Transverse colon (tissue), 4 donors: Measurements from ENCODE around the gene HUNK. TPM values are rescaled to one million over a fixed set of nuclear protein-coding genes. Genes with fewer than 3 reads are reported as not detected.
"Not testable (repeated sequence)": the region's sequence is repeated elsewhere in the genome, so short reads cannot be mapped to it uniquely, and the experiment has no call there.

Source experiments
- DNase-seq: peaks from one replicate; pipeline ENCODE4 v3.0.0-alpha.2; 2019
- H3K27ac ChIP-seq, 4 donors: fragments of 200-600 bp; sonication (generic); 2 replicates each; pipeline ENCODE4 v1.5.1; 2016 to 2018; ENCODE audit warnings: inconsistent platforms in 4 of 4
- H3K27me3 ChIP-seq: fragments of 200-600 bp; sonication (generic); 2 replicates; pipeline ENCODE4 v1.5.1; 2017; ENCODE audit warnings: inconsistent platforms
- H3K36me3 ChIP-seq, 4 donors: fragments of 200-600 bp; sonication (generic); 2 replicates each; pipeline ENCODE4 v1.5.1; 2017 to 2019; ENCODE audit warnings: inconsistent platforms in 4 of 4
- H3K4me1 ChIP-seq, 4 donors: fragments of 200-600 bp; sonication (generic); 2 replicates each; pipeline ENCODE4 v1.5.1; 2017 to 2020; ENCODE audit warnings: inconsistent platforms in 4 of 4
- H3K4me3 ChIP-seq, 4 donors: fragments of 200-600 bp; sonication (generic); 1 replicate in 1 of 4; 2 replicates in 3 of 4; pipeline versions ENCODE4 v1.5.1 to v1.6.1; 2017 to 2019; ENCODE audit warnings: inconsistent platforms in 4 of 4
- H3K9me3 ChIP-seq, 2 donors: fragments of 200-600 bp; sonication (generic); 2 replicates each; pipeline ENCODE4 v1.5.1; 2017 to 2019; ENCODE audit warnings: inconsistent platforms in 2 of 2
- CTCF ChIP-seq, 5 experiments: fragments of 200-600 bp in 3 of 5; fragments of 450-650 bp in 2 of 5; sonication (generic) in 3 of 5; IDR thresholded peaks; 1 replicate in 2 of 5; 2 replicates in 3 of 5; pipeline ENCODE4 v1.5.1; 2016 to 2017; ENCODE audit warnings: antibody characterized with exemption in 5 of 5, inconsistent platforms in 3 of 5, mild to moderate bottlenecking in 2 of 5, moderate library complexity in 1 of 5
- EP300 ChIP-seq: sonication (generic); formaldehyde crosslinking; IDR thresholded peaks from one replicate; pipeline ENCODE4 v1.6.1; 2017; ENCODE audit warnings: antibody characterized with exemption, low read depth
- POLR2A ChIP-seq: fragments of 450-650 bp; IDR thresholded peaks from one replicate; pipeline ENCODE4 v1.6.1; 2016; ENCODE audit warnings: antibody characterized with exemption, mild to moderate bottlenecking, moderate library complexity
- POLR2AphosphoS5 ChIP-seq, 3 donors: sonication (generic); formaldehyde crosslinking; IDR thresholded peaks; one replicate each; pipeline ENCODE4 v1.6.1; 2016; ENCODE audit warnings: antibody characterized with exemption in 3 of 3
- WGBS, 2 donors: methylation state at CpG; one replicate each; pipeline ENCODE4 v1.1.5; 2018; ENCODE audit warnings: low coverage in 1 of 2; 5-methylcytosine and 5-hydroxymethylcytosine counted together
- in situ Hi-C, 4 donors: fragments of 200-750 bp; cut with MboI; loops; one replicate each; pipeline versions ENCODE4 v1.15.0 to v1.15.1; 2017; ENCODE audit warnings: low sequenced_read_pairs in 3 of 4, low pct_ligation_motif_present in 1 of 4, low pct_unique_long_range_greater_than_20kb in 1 of 4
- intact Hi-C: fragments of 100-400 bp; cut with DNase I; formaldehyde crosslinking; loops from one replicate; pipeline ENCODE4 v1.15.1; 2023; ENCODE audit warnings: low total_unique reads
- total RNA-seq, 4 donors: library from RNA; depleted of rRNA; stranded (reverse); fragments of >200 nt; gene quantifications; one replicate each; pipeline ENCODE4 v1.1.0, GENCODE V29; 2016

Gene HUNK
- total RNA-seq, 4 donors from 2014 or later, result 1.8 to 6.7 (median 3.9) TPM

- intact Hi-C loops, result no loop called here
- H3K36me3 ChIP-seq, result no peaks in the 10 kb centered on the region
- no peak for DNase-seq
- WGBS, 2 donors, result 92 to 94% methylated on average over 3 to 7 of the region's 7 CpGs
- peaks cover 0 to 12% (median 0%) of the 10 kb centered on the region in 4 donors for H3K4me1 ChIP-seq
- no peak for TF ChIP-seq POLR2A
- TF ChIP-seq EP300, result no peak
- no peak for TF ChIP-seq CTCF (IDR thresholded peaks at IDR 0.05)
- TF ChIP-seq POLR2AphosphoS5 (IDR thresholded peaks at IDR 0.05), result no peak
- H3K27ac ChIP-seq, result peak overlapping the region; percentile 28 to 42 (median 38)
- in situ Hi-C loops, result no loop called here
- no peak overlapping the region for H3K4me3 ChIP-seq
- H3K27me3 ChIP-seq, result no peaks in the 10 kb centered on the region
- no peaks in the 10 kb centered on the region for H3K9me3 ChIP-seq
Observed at GRCh38 chr21:31946231-31946630, 73.4 kb downstream of the HUNK start.

GRCh38 chr21:31946876-31947550, 74.2 kb downstream of the HUNK start:
- in situ Hi-C loops, result not testable (repeated sequence)

GRCh38 chr21:31948676-31949075, 75.9 kb downstream of the HUNK start:
- H3K27ac ChIP-seq, result no peak overlapping the region

More at GRCh38 chr21:31946876-31947550, 74.2 kb downstream of the HUNK start:
- DNase-seq, H3K9me3 ChIP-seq, H3K27me3 ChIP-seq, H3K4me3 ChIP-seq, H3K27ac ChIP-seq, intact Hi-C loops, H3K4me1 ChIP-seq, H3K36me3 ChIP-seq: not testable (repeated sequence)
- WGBS, 2 donors, result 96 to 100% methylated on average over 5 to 32 of the region's 32 CpGs

GRCh38 chr21:31952828-31953227, 80.0 kb downstream of the HUNK start:
- TF ChIP-seq EP300, result no peak
- no peak for TF ChIP-seq CTCF (IDR thresholded peaks at IDR 0.05)
- TF ChIP-seq POLR2AphosphoS5 (IDR thresholded peaks at IDR 0.05), result no peak
- H3K36me3 ChIP-seq, result no peaks in the 10 kb centered on the region
- WGBS, 2 donors, result 62 to 78% methylated on average over 3 of the region's 3 CpGs
- H3K4me1 ChIP-seq, result no peaks in the 10 kb centered on the region
- no peaks in the 10 kb centered on the region for H3K27me3 ChIP-seq
- no peak for DNase-seq
- no peak overlapping the region for H3K27ac ChIP-seq
- intact Hi-C loops (no loop called here), in situ Hi-C loops (no loop called here)
- H3K9me3 ChIP-seq, result no peaks in the 10 kb centered on the region
- no peak overlapping the region for H3K4me3 ChIP-seq

More at GRCh38 chr21:31948676-31949075, 75.9 kb downstream of the HUNK start:
- in situ Hi-C loops, result no loop called here
- TF ChIP-seq POLR2AphosphoS5 (IDR thresholded peaks at IDR 0.05) (no peak), EP300 (no peak), POLR2A (no peak), CTCF (IDR thresholded peaks at IDR 0.05) (no peak)
- DNase-seq, result no peak
- H3K27me3 ChIP-seq, result no peaks in the 10 kb centered on the region
- no peaks in the 10 kb centered on the region for H3K36me3 ChIP-seq
- intact Hi-C loops, result no loop called here
- no peaks in the 10 kb centered on the region for H3K9me3 ChIP-seq
- H3K4me3 ChIP-seq, result no peak overlapping the region
- H3K4me1 ChIP-seq, result peaks cover 0 to 5% (median 0%) of the 10 kb centered on the region in 4 donors
- WGBS, 2 donors, result 77 to 83% methylated on average over 5 to 7 of the region's 7 CpGs

- 84 to 92% methylated on average over 2 of the region's 2 CpGs for WGBS, 2 donors
- intact Hi-C loops (no loop called here), in situ Hi-C loops (no loop called here)
- H3K36me3 ChIP-seq, result no peaks in the 10 kb centered on the region
- H3K4me3 ChIP-seq, result no peak overlapping the region
- H3K4me1 ChIP-seq, result no peaks in the 10 kb centered on the region
- TF ChIP-seq EP300, result no peak
- no peak for TF ChIP-seq POLR2AphosphoS5 (IDR thresholded peaks at IDR 0.05)
- no peak for TF ChIP-seq CTCF (IDR thresholded peaks at IDR 0.05)
- TF ChIP-seq POLR2A, result no peak
- H3K27ac ChIP-seq, result no peak overlapping the region
- no peaks in the 10 kb centered on the region for H3K27me3 ChIP-seq
- no peaks in the 10 kb centered on the region for H3K9me3 ChIP-seq
- no peak for DNase-seq
Observed at GRCh38 chr21:31957631-31958030, 84.8 kb downstream of the HUNK start.
